ENCODE measurements around the gene SRPK1.

DNA sequence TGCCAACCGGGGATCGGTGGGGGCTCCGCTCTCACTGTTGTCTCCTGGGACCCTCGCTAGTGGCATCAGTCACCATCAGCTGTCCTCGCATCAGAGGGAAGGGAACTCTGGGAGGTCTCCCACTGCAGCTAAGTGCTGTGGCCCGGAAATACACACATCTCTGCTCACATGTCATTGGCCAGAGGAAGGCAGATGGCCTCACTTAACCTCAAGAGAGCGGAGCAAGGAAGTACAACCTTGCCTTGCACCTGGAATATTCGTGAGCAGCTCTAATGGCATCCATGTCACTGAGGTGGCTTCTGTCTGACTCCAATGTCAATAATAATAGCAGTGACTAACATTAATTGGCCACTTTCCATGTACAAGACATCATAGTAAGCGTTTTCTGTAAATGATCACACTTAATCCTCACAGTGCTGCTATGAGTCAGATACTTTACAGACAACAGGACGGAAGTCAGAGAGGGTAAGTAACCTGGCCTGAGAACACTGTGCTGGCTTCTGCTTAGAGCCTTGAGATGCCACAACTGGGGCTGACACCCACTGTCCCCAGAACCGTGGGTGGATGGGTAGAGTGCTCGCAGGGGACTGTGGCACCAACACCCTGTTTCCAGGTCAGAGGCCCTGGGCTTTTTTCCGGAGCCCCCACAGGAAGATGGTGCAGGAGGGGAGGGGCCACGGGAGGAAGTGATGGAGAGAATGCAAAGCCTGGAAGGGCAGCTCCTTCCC lies 109.8 kb downstream of the SRPK1 start:
- no peak for TF ChIP-seq ZFP37 (CRISPR knock-in tag; IDR thresholded peaks at IDR 0.05; ENCODE audit: borderline replicate concordance)
- TF ChIP-seq ZNF629 (CRISPR knock-in tag; conservative IDR thresholded peaks at IDR 0.05), result no peak
- no peak; the same call in 1 of the 2 replicates for TF ChIP-seq ETV5 (CRISPR knock-in tag; IDR thresholded peaks at IDR 0.05; ENCODE audit: borderline replicate concordance)
- no peak for TF ChIP-seq ZNF407 (CRISPR knock-in tag; IDR thresholded peaks at IDR 0.05; ENCODE audit: not compliant biosample characterization)
- no peak for TF ChIP-seq CREB3 (CRISPR knock-in tag; IDR thresholded peaks at IDR 0.05)
- no peak for TF ChIP-seq MXD4 (CRISPR knock-in tag; IDR thresholded peaks at IDR 0.05)
- no peak for TF ChIP-seq GLI4 (CRISPR knock-in tag; IDR thresholded peaks at IDR 0.05; ENCODE audit: borderline replicate concordance)
- TF ChIP-seq THRA (CRISPR knock-in tag; IDR thresholded peaks at IDR 0.05; ENCODE audit: borderline replicate concordance), result peak; percentile 77; the same call in 1 of the 2 replicates
- no peak for TF ChIP-seq EP300 (IDR thresholded peaks at IDR 0.05; ENCODE audit: low read depth in 2 of 2, low read length in 2 of 2)
- no peak for TF ChIP-seq EP300 (CRISPR knock-in tag; IDR thresholded peaks at IDR 0.05; ENCODE audit: borderline replicate concordance)

Measured in HepG2 (cell line).